CD14-positive monocyte (primary cell): ENCODE results near the gene PLCH2. TPM values are rescaled to one million over a fixed set of nuclear protein-coding genes. Genes with fewer than 3 reads are reported as not detected.
A peak's percentile ranks its signal among the peaks of the same experiment; 100 is the strongest.

ENCODE experiments used
- DNase-seq, 3 donors: peaks; one replicate each; pipeline ENCODE4 v3.0.0-alpha.2; 2011 to 2022
- H2AFZ ChIP-seq: 2 replicates; pipeline ENCODE4 v1.6.0; 2012; ENCODE audit warnings: mild to moderate bottlenecking, low read depth, low read length, inconsistent platforms; ENCODE audit not compliant: insufficient read depth, poor library complexity, severe bottlenecking
- H3K27ac ChIP-seq, 2 donors: 1 replicate in 1 of 2; 2 replicates in 1 of 2; pipeline ENCODE4 v1.5.1; 2012 to 2013; ENCODE audit warnings: low read length in 2 of 2, control low read depth in 1 of 2, inconsistent platforms in 1 of 2, low read depth in 1 of 2, mild to moderate bottlenecking in 1 of 2
- H3K27me3 ChIP-seq, 2 donors: one replicate each; pipeline versions ENCODE4 v1.6.0 to v1.6.1; 2011 to 2013; ENCODE audit warnings: low read length in 2 of 2; ENCODE audit not compliant: control insufficient read depth in 2 of 2, insufficient read depth in 2 of 2
- H3K36me3 ChIP-seq, 2 donors: replicated peaks in 1 of 2; 1 replicate in 1 of 2; 2 replicates in 1 of 2; pipeline versions ENCODE4 v1.5.1 to v1.6.1; 2012 to 2013; ENCODE audit warnings: low read length in 2 of 2, control low read depth in 1 of 2, inconsistent platforms in 1 of 2, mild to moderate bottlenecking in 1 of 2; ENCODE audit not compliant: insufficient read depth in 2 of 2, control insufficient read depth in 1 of 2
- H3K4me1 ChIP-seq, 2 donors: 1 replicate in 1 of 2; 2 replicates in 1 of 2; pipeline versions ENCODE4 v1.5.1 to v1.6.1; 2012 to 2013; ENCODE audit warnings: low read length in 2 of 2, control low read depth in 1 of 2, inconsistent platforms in 1 of 2, mild to moderate bottlenecking in 1 of 2, moderate library complexity in 1 of 2; ENCODE audit not compliant: insufficient read depth in 2 of 2, control insufficient read depth in 1 of 2
- H3K4me2 ChIP-seq: replicated peaks from 2 replicates; pipeline ENCODE3; 2012; ENCODE audit warnings: low read length, moderate library complexity, mild to moderate bottlenecking; ENCODE audit not compliant: poor library complexity, severe bottlenecking; ENCODE audit errors: extremely low read depth
- H3K4me3 ChIP-seq, 3 experiments: fragments of 200-600 bp in 1 of 3; sonication (generic) in 1 of 3; replicated peaks in 1 of 3; 1 replicate in 2 of 3; 2 replicates in 1 of 3; pipeline ENCODE4 v1.5.1; 2011 to 2013; ENCODE audit warnings: low read length in 3 of 3, mild to moderate bottlenecking in 3 of 3, control low read depth in 2 of 3, low read depth in 2 of 3, inconsistent platforms in 1 of 3, moderate library complexity in 1 of 3
- H3K79me2 ChIP-seq: 2 replicates; pipeline ENCODE4 v1.6.0; 2012; ENCODE audit warnings: mild to moderate bottlenecking, control low read depth, inconsistent platforms, low read length, moderate library complexity; ENCODE audit not compliant: insufficient read depth
- H3K9ac ChIP-seq: 2 replicates; pipeline ENCODE4 v1.6.0; 2017; ENCODE audit warnings: low read length, mild to moderate bottlenecking; ENCODE audit not compliant: insufficient read depth, poor library complexity, severe bottlenecking
- H3K9me3 ChIP-seq, 2 donors: replicated peaks in 1 of 2; 1 replicate in 1 of 2; 2 replicates in 1 of 2; pipeline versions ENCODE4 v1.5.1 to v1.6.1; 2012 to 2013; ENCODE audit warnings: low read length in 2 of 2, control low read depth in 1 of 2; ENCODE audit not compliant: control insufficient read depth in 1 of 2, insufficient read depth in 1 of 2
- H4K20me1 ChIP-seq: 2 replicates; pipeline ENCODE4 v1.6.0; 2012; ENCODE audit warnings: mild to moderate bottlenecking, low read length, control low read depth, moderate library complexity; ENCODE audit not compliant: insufficient read depth
- H3K27ac Mint-ChIP-seq, 7 donors: one replicate each; pipeline ENCODE4 v1.8.0; 2020; ENCODE audit warnings: mild to moderate bottlenecking in 7 of 7, mixed read lengths in 7 of 7, moderate library complexity in 6 of 7, inconsistent platforms in 2 of 7
- H3K27me3 Mint-ChIP-seq, 3 donors: one replicate each; pipeline ENCODE4 v1.8.0; 2021 to 2022; ENCODE audit warnings: low read depth in 3 of 3, mild to moderate bottlenecking in 3 of 3, mixed read lengths in 3 of 3, moderate library complexity in 3 of 3, inconsistent platforms in 1 of 3
- H3K36me3 Mint-ChIP-seq, 2 donors: one replicate each; pipeline ENCODE4 v1.8.0; 2020; ENCODE audit warnings: mixed read lengths in 2 of 2, inconsistent platforms in 1 of 2, mild to moderate bottlenecking in 1 of 2
- H3K4me1 Mint-ChIP-seq: one replicate; pipeline ENCODE4 v1.8.0; 2020; ENCODE audit warnings: mild to moderate bottlenecking, mixed read lengths
- H3K4me3 Mint-ChIP-seq, 2 donors: one replicate each; pipeline ENCODE4 v1.8.0; 2020; ENCODE audit warnings: mild to moderate bottlenecking in 2 of 2, mixed read lengths in 2 of 2, moderate library complexity in 1 of 2
- H3K9me3 Mint-ChIP-seq, 7 donors: one replicate each; pipeline ENCODE4 v1.8.0; 2020 to 2022; ENCODE audit warnings: mixed read lengths in 7 of 7, mild to moderate bottlenecking in 6 of 7, moderate library complexity in 6 of 7, inconsistent platforms in 2 of 7
- WGBS: methylation state at CpG from one replicate; pipeline ENCODE4 v1.1.5; 2013; ENCODE audit warnings: missing lambda C conversion rate; ENCODE audit not compliant: insufficient coverage; 5-methylcytosine and 5-hydroxymethylcytosine counted together
- intact Hi-C, 2 donors: fragments of 100-400 bp; cut with micrococcal nuclease; formaldehyde crosslinking; loops; one replicate each; pipeline versions ENCODE4 v1.15.0 to v1.15.1; 2023
- polyA plus RNA-seq, 3 donors: library from polyadenylated mRNA; depleted of rRNA in 1 of 3; unstranded in 2 of 3; stranded (reverse) in 1 of 3; fragments of 300-500 nt in 2 of 3; fragments of >200 nt in 1 of 3; fragmentation: Illumina TruSeq in 2 of 3; gene quantifications; 1 replicate in 2 of 3; 2 replicates in 1 of 3; pipeline ENCODE4 v1.2.3, GENCODE V29; 2012 to 2021
- TF ChIP-seq, protein P1 (sequence below): fragments of 200-600 bp; IDR thresholded peaks from one replicate; pipeline ENCODE4 v1.8.0; 2022; ENCODE audit warnings: antibody characterized with exemption, mild to moderate bottlenecking

PLCH2 gene
- polyA plus RNA-seq, 3 donors, result 1.2 TPM; not detected in 2

DNA sequence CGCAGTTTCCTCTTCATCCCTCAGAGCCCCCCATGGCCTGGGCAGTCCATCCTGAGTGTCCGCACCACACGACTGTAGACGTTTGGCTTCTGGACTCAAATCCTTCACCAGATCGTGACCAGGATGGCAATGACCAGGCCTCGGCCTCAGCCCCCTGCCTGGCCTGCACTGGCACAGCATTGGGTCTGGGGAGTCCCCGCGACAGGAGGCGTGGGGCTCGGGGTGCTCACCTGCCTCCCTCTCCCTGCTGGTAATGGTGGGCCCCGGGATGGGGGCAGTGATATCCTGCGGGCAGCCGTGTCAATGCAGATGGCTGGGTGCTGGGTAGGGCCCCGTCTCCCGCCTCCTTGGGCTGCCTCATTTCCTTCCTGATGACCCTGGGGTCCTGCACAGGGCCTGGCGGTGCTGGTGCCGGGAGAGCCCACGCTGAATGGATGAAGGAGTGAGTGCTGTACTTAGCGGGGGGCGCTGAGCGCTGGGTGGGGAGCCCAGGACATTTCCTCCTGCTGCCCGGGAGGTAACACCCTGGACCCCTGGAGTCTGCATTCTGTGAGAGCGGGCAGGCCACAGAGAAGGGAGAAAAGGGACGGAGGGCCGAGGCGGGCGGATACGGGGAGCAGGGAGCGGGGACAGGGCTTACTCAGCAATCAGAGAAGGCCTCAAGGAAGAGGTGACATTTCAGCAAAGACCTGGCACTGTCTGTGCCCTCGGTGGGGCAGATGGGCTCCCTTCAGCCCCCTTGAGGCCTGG, 78.0 kb downstream of the PLCH2 start:
- Histone ChIP-seq H3K4me1 (peaks cover 51 to 56% of the 10 kb centered on the region in 2 donors), H4K20me1 (peaks cover 14% of the 10 kb centered on the region), H3K4me3 (no peak overlapping the region), H3K79me2 (peaks cover 27% of the 10 kb centered on the region), H3K27ac (no peak overlapping the region), H3K27me3 (no peaks in the 10 kb centered on the region), H2AFZ (no peak overlapping the region), H3K4me2 (peak overlapping the region; percentile 97), H3K9ac (no peak overlapping the region), H3K36me3 (peaks cover 14 to 16% of the 10 kb centered on the region in 2 donors), H3K9me3 (no peaks in the 10 kb centered on the region)
- H3K36me3 Mint-ChIP-seq, result peaks cover 13 to 16% of the 10 kb centered on the region in 2 donors
- TF ChIP-seq, protein P1, sequence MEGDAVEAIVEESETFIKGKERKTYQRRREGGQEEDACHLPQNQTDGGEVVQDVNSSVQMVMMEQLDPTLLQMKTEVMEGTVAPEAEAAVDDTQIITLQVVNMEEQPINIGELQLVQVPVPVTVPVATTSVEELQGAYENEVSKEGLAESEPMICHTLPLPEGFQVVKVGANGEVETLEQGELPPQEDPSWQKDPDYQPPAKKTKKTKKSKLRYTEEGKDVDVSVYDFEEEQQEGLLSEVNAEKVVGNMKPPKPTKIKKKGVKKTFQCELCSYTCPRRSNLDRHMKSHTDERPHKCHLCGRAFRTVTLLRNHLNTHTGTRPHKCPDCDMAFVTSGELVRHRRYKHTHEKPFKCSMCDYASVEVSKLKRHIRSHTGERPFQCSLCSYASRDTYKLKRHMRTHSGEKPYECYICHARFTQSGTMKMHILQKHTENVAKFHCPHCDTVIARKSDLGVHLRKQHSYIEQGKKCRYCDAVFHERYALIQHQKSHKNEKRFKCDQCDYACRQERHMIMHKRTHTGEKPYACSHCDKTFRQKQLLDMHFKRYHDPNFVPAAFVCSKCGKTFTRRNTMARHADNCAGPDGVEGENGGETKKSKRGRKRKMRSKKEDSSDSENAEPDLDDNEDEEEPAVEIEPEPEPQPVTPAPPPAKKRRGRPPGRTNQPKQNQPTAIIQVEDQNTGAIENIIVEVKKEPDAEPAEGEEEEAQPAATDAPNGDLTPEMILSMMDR, result no peak
- peak overlapping the region in 1 of 2 donors; percentile 55 for H3K4me3 Mint-ChIP-seq
- 83% methylated on average over 25 of the region's 30 CpGs for WGBS
- peaks cover 9 to 16% (median 14%) of the 10 kb centered on the region in 3 donors for H3K27me3 Mint-ChIP-seq
- intact Hi-C loops, result no loop called here
- H3K4me1 Mint-ChIP-seq, result peaks cover 40% of the 10 kb centered on the region
- peak overlapping the region in 5 of 7 donors; percentile 55 to 98 (median 97) for H3K27ac Mint-ChIP-seq
- DNase-seq, result no peak
- peaks cover 0 to 3% (median 0%) of the 10 kb centered on the region in 7 donors for H3K9me3 Mint-ChIP-seq

DNA sequence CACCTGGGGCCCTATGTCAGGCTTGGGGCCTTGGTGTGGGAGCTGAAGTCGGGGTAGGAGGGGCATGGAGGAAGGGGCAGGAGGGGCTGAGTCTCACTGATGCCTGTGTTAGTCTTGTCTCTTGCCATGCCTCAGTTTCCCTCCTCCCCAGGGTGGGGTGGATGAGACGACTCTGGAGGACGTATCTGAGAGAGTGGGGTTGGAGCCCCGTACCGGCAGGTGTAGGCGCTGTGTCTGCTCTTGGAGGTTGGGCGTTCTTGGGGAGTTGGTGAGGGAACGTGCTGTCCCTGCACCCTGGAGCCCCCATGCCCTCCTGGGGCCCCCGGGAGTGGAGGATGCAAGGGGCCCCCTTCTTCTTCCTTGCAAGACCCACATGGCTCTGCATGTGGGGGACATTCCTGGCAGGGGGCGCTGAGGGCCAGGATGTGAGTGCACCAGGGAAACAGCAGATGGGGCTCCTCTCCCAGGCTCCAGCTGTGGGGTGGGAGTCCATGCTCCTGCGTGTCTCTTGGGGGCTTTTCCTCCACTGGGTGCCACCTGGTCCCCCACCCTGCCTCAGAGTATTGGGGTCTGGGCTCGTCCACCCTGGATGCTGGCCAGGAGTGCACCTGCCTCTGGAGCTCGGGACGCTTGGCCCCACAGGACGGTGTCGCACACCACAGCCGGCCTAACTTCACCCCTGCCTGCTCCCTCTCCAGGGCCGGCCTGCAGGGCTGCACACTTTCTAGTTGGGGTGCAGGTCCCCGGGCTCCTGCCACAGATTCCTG, 78.7 kb downstream of the PLCH2 start:
- H3K27me3 Mint-ChIP-seq, result peaks cover 9 to 16% (median 14%) of the 10 kb centered on the region in 3 donors
- peak overlapping the region; percentile 34 to 96 for H3K4me3 Mint-ChIP-seq
- peak overlapping the region; percentile 96 to 97 for H3K27ac ChIP-seq
- peaks cover 27% of the 10 kb centered on the region for H3K79me2 ChIP-seq
- H3K27ac Mint-ChIP-seq, result peak overlapping the region; percentile 74 to 100 (median 98)
- H4K20me1 ChIP-seq, result peaks cover 22% of the 10 kb centered on the region
- intact Hi-C loops, result no loop called here
- peaks cover 22 to 23% of the 10 kb centered on the region in 2 donors for H3K36me3 ChIP-seq
- peak overlapping the region; percentile 97 for H3K4me2 ChIP-seq
- H3K4me1 Mint-ChIP-seq, result peaks cover 34% of the 10 kb centered on the region
- no peaks in the 10 kb centered on the region for H3K9me3 ChIP-seq
- no peaks in the 10 kb centered on the region for H3K27me3 ChIP-seq
- H3K4me1 ChIP-seq, result peaks cover 43 to 48% of the 10 kb centered on the region in 2 donors
- TF ChIP-seq, protein P1, result peak; percentile 59
- peak in 1 of 3 donors; percentile 53 for DNase-seq
- H3K4me3 ChIP-seq, result peak overlapping the region in 1 of 3 experiments; percentile 98
- peak overlapping the region; percentile 93 for H3K9ac ChIP-seq
- H2AFZ ChIP-seq, result no peak overlapping the region
- H3K9me3 Mint-ChIP-seq, result peaks cover 0 to 3% (median 0%) of the 10 kb centered on the region in 7 donors
- WGBS, result 17% methylated on average over 14 of the region's 19 CpGs
- peaks cover 17 to 24% of the 10 kb centered on the region in 2 donors for H3K36me3 Mint-ChIP-seq
